GM19240 (cell line): Measurements from ENCODE around the gene MSMP.

ENCODE experiments used
- DNase-seq: peaks from one replicate; pipeline ENCODE4 v3.0.0; 2011; ENCODE audit warnings: low spot score; ENCODE audit not compliant: insufficient read length

MSMP gene

GRCh38 chr9:35723426-35723825 lies 30.6 kb downstream of the MSMP start:
- no peak for DNase-seq

GRCh38 chr9:35719546-35719945 lies 34.5 kb downstream of the MSMP start:
- DNase-seq: no peak

DNA sequence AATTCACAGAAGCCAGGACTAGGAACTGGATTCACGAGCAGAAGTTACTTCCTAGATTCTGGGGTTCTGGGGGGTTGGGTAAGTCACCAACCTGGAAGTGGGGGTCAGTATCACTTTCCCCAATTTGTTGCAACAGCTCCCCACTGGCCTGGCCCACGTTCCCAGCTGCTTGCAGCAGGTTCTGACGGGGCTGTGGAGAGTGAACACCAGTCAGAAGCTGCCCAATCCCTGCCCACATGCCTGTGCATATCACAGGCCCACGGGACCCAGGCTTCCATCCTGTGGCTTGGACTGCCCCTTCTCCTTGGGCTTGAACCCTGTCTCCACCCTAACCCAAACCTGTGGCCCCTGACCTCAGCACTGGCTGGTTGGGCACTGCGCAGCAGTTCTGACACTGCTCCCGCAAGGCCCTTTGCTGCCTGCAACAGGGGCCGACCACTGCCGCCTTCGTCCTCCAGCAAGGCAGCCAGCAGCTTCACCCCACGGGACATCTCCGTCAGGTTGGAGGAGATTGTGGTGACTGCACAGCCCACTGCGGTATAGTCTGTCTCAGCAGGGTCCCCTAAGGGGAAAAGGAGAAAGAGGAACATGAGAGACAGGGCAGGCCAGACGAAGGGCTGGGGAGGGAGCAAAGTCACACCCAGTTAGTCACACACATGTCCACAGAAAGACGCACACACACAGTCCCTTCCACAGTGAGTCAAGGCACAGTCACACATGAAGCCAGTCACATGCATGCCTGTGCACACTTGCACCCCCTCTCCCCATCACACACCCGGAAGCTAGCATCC lies 35.2 kb downstream of the MSMP start:
- no peak for DNase-seq

GRCh38 chr9:35717132-35717870 lies 36.8 kb downstream of the MSMP start:
- no peak for DNase-seq

DNA sequence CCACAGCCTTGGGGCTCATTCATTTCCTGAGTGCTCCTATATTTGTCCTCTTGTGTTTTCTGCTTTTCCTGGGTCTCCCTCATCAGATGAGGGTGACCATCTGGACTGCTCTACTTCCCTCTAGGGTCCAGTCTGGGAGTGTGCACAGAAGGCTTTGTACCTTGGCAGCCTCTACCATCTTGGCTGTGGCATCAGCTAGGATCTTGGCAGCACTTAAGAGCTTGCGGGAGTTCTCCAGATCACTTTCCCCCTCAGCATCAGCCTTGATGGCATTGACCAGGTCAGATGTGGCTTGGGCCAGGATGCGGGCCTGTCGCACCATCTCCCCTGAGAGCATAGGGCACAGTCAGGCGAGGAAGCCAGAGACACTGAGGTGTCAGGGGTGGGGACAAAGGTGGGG lies 37.8 kb downstream of the MSMP start:
- DNase-seq: no peak

DNA sequence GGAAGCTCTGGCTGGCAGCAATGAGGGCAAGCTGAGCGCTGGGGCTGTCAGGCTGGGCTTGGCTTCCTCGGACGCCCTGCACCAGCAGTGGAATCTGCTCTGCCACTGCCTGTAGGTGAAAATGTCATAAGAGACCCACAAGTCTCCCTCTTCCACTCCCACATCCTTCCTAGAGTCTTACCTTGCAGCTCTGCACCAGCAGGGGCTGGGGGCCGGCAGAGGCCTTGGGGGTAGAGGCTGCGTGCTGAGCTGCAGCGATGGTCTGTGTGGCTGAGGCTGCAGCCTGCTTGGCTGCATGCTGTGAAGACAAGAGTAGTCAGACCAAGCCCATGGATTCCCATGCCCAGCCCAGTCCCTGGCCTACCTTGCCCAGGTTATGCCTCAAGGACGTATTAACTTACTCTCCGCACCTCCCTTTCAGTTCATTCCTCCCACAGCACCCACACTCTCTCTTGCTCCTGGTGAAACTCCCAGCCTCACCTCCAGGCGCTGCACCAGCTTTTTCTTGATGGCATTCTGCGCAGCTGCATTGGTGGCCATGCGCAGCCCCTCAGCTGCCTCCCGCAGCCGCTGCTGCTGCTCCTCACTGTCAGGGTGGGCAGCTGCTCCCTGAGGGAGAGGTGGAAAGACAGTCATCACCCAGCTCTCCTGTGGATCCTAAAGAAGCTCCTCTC lies 39.4 kb downstream of the MSMP start:
- DNase-seq: no peak

- no peak for DNase-seq
These were observed 40.0 kb downstream of the MSMP start for GRCh38 chr9:35714123-35714522.

- DNase-seq: no peak
These were observed 40.5 kb downstream of the MSMP start for GRCh38 chr9:35713578-35713977.

GRCh38 chr9:35712762-35713400 lies 41.2 kb downstream of the MSMP start:
- no peak for DNase-seq

DNA sequence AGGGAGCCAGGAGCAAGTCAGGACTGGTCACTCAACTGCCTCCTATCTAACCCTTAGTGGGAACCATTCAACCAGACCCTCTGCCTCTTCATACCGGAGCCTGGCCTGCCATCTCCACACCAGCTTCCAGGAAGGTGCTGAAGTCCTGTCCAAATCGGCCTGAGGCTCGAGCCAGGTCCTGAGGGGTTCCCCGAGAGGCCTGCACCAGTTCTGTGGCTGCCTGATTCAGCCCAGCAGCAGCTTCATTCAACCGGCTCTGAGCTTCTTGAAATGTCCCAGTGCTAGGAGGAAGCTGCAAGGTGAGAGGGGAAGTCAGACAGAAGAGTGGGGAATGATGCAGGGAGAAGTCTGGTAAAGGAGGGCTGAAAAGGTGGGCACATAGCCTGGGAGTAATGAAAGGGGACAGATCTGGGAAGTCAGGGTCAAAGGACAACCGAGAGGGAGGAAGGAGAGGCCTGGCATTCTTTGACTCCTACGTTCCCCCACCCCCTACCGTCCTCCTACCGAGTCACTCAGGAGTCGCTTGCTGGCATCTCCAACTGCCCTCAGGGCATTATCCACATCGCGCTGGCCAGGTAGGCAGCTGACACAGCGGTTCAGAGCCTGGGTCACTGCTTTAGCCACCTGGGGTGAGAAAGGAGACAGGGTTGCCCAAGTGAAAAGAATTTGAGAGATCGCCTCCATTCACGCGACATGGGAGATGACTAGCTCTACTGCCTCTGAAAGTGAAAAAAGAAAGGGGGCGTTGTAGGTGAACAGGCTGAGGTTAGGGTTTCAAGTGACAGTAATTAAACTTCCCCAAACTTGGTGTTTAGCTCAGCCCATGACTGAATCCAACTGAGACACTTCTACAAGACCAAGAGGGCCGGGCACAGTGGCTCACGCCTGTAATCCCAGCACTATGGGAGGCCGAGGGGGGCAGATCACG lies 42.3 kb downstream of the MSMP start:
- no peak for DNase-seq

GRCh38 chr9:35710818-35711500 lies 43.1 kb downstream of the MSMP start:
- DNase-seq: no peak

DNA sequence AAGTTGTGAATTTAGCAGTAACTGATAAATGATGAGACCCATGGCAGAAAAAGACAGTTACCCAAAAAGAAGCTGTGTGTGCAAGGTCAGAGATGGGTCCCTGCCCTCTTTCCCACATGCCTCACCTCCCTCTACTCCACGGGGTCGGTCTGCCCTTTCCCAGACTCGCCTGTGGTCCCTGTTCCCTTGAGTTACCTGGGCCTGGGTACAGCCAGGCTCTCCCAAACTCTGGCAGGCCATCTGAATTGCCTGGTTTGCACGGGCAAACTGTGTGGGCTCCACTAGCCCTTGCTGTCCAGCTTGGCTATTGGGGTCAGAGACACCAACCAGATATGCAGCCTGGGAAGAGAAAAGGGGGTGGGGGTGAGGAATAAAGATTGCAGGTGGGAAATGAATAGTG lies 45.9 kb downstream of the MSMP start:
- DNase-seq: no peak

DNA sequence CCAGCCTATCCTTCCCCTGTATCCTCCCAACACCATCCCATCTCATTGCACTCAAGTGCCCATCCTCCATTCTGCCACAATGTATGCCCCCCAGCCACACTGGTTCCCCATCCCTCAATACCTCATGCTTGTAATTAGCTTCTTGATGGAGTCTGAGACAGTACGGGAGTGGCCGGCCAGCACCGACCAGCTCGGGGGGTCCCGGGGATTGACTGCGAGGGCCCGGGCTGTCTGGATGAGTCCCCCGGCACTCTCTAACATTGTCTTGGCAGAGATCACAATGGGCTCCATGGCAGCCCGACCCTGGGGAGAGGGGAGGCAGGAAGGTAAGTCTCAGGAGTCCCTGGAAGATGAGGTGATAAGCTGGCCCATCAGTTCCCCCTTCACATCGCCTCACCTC lies 47.1 kb downstream of the MSMP start:
- no peak for DNase-seq

- DNase-seq: no peak
These were observed 48.1 kb downstream of the MSMP start for GRCh38 chr9:35705836-35706430.

DNA sequence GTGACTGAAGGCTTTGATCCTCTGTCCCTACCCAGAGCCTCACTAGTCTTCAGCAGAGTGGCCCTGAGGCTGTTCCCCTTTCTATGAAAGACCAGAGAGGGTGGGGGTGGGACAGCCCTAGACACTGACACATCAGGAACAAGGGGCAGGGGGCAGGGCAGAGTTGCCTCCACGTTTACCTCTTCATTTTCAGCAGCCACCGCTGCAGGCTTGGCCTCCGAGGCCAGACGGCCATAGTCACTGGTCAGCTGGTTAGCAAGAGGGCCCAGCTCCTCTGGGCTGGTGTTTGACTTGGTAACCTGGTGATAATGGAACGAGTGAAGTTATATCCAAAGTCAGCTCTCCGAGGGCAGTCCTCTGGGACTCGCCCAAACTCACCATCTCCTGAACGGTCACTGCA lies 48.7 kb downstream of the MSMP start:
- no peak for DNase-seq

- no peak for DNase-seq
These were observed 50.0 kb downstream of the MSMP start for GRCh38 chr9:35703906-35704672.
